Hepatocyte (in vitro differentiated cells): ENCODE measurements around the gene CYP2J2.

Source experiments
- CTCF ChIP-seq: fragments of 200-600 bp; sonication (generic); IDR thresholded peaks from 2 replicates; pipeline ENCODE4 v1.5.1; 2016; ENCODE audit warnings: antibody characterized with exemption, mild to moderate bottlenecking; ENCODE audit not compliant: poor library complexity
- EZH2 ChIP-seq: fragments of 200-600 bp; sonication (generic); IDR thresholded peaks from 2 replicates; pipeline ENCODE4 v1.6.1; 2016; ENCODE audit warnings: antibody characterized with exemption, mild to moderate bottlenecking, borderline replicate concordance

DNA sequence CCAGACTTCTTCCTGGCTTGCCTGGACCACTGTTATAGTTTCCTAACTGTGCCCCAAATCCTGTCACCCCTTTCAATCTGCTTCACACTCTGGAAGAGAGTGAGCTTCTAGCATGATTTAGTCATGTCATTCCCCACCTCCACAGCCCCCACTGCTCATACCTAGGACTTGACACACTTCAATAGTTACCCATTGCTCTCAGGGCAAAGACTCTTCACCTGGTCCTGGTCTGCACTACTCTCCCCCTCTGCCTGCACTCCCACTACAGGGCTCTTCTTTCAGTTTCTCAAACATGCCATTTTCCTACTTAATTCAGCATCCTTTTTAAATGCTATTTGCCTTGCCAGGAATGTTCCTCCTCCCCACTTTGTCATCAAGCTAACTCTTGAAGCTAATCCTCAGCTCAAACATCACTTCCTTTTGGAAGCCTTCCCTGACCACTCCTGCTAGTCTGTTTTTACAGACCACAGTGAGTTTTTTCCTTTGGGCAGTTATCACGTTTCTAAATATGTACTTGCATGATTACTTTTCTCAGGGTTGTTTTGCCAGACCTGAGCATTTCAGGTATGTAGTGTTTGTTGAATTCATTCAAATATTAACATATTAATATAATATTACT, 24.7 kb downstream of the CYP2J2 start:
- no peak for TF ChIP-seq CTCF
- TF ChIP-seq EZH2 = no peak
